NT2/D1 (cell line): Measurements from ENCODE around the gene HNMT.

Experiments used
- SUZ12 ChIP-seq: IDR thresholded peaks from 2 replicates; pipeline ENCODE4 v1.6.1; 2011; ENCODE audit not compliant: insufficient read length, insufficient read depth; ENCODE audit errors: extremely low read depth
- YY1 ChIP-seq: IDR thresholded peaks from 2 replicates; pipeline ENCODE4 v1.6.1; 2011; ENCODE audit not compliant: insufficient read length, insufficient read depth
- ZNF274 ChIP-seq: IDR thresholded peaks from 2 replicates; pipeline ENCODE4 v1.6.1; 2011; ENCODE audit warnings: mild to moderate bottlenecking, low read depth, low read length

DNA sequence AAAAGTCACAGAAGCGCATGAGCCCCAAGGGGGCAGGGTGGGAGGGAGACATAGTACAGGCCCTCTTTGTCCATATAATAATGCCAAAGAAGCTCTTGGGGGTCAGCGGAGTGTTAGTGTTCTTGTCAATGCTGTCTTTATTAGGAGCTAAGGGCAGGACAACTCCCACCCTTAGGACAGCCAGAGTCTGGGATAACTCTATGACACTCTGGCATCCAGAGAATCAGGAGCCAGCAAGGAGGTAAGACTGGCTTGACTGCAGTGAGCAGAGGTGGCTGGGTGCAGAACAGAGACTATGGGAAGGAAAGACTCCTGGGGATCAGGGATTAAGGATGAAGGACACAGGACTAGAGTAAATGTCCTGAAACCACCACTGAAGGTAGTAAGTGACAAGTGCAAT, 19.0 kb upstream of the HNMT start:
- TF ChIP-seq ZNF274 (no peak), YY1 (no peak), SUZ12 (no peak)
